HG03565 (cell line): Measurements from ENCODE around the gene NGFR.

Experiments used
- ATAC-seq: cut with Tn5 transposase; IDR thresholded peaks from one replicate; pipeline ENCODE4 v1.9.1; 2021; ENCODE audit warnings: mild to moderate bottlenecking, moderate library complexity; ENCODE audit not compliant: unreplicated experiment

The NGFR gene

GRCh38 chr17:49557312-49558024, 62.4 kb downstream of the NGFR start:
- ATAC-seq = no peak
